HepG2 (cell line): Measurements from ENCODE around the gene GNAI2. TPM values are rescaled to one million over a fixed set of nuclear protein-coding genes. Genes with fewer than 3 reads are reported as not detected.

Source experiments
- ARHGAP35 ChIP-seq: sonication (generic); formaldehyde crosslinking; IDR thresholded peaks from 2 replicates; pipeline ENCODE4 v1.9.0; 2022; ENCODE audit warnings: mild to moderate bottlenecking, inconsistent platforms, moderate library complexity, missing genetic modification reagents, borderline replicate concordance
- MATR3 ChIP-seq: sonication (generic); formaldehyde crosslinking; IDR thresholded peaks from 2 replicates; pipeline ENCODE4 v1.4.0; 2020; ENCODE audit warnings: missing genetic modification reagents
- PHB2 ChIP-seq: fragments of 450-650 bp; IDR thresholded peaks from 2 replicates; pipeline ENCODE4 v1.6.1; 2018; ENCODE audit not compliant: partially characterized antibody
- RARA ChIP-seq: IDR thresholded peaks from 2 replicates; pipeline ENCODE4 v1.6.1; 2016; ENCODE audit warnings: missing genetic modification reagents, missing compliant biosample characterization
- SOX13 ChIP-seq, 3 experiments: fragments of 450-650 bp in 1 of 3; sonication (generic) in 1 of 3; formaldehyde crosslinking in 1 of 3; IDR thresholded peaks in 2 of 3; conservative IDR thresholded peaks in 1 of 3; 2 replicates each; pipeline versions ENCODE4 v1.5.0 to v1.6.1; 2016 to 2020; ENCODE audit warnings: antibody characterized with exemption in 1 of 3, mild to moderate bottlenecking in 1 of 3, missing compliant biosample characterization in 1 of 3, missing genetic modification reagents in 1 of 3, moderate library complexity in 1 of 3
- THYN1 ChIP-seq: sonication (generic); formaldehyde crosslinking; IDR thresholded peaks from 2 replicates; pipeline ENCODE4 v1.8.1; 2023; ENCODE audit warnings: low read depth, mild to moderate bottlenecking, moderate library complexity, missing genetic modification reagents, borderline replicate concordance
- ZBTB10 ChIP-seq: sonication (generic); formaldehyde crosslinking; IDR thresholded peaks from 2 replicates; pipeline ENCODE4 v1.4.0; 2020; ENCODE audit warnings: missing genetic modification reagents, borderline replicate concordance
- ZBTB8A ChIP-seq: sonication (generic); formaldehyde crosslinking; IDR thresholded peaks from 2 replicates; pipeline ENCODE4 v1.4.0; 2020; ENCODE audit warnings: mild to moderate bottlenecking, low read depth, missing genetic modification reagents, borderline replicate concordance
- ZMYM3 ChIP-seq: sonication (generic); formaldehyde crosslinking; IDR thresholded peaks from 2 replicates; pipeline ENCODE4 v1.5.1; 2020; ENCODE audit warnings: mild to moderate bottlenecking, missing genetic modification reagents
- ZNF318 ChIP-seq: sonication (generic); formaldehyde crosslinking; IDR thresholded peaks from 2 replicates; pipeline ENCODE4 v1.4.0; 2020; ENCODE audit warnings: mild to moderate bottlenecking, missing genetic modification reagents
- polyA plus RNA-seq, 8 experiments: library from polyadenylated mRNA; depleted of rRNA in 3 of 8; stranded (reverse) in 7 of 8; unstranded in 1 of 8; fragments of >200 nt; fragmentation: Illumina TruSeq in 4 of 8; extraction: Trizol in 4 of 8; gene quantifications; 2 replicates each; pipeline versions ENCODE4 v1.2.1 to v1.2.3, GENCODE V29; 2011 to 2016; ENCODE audit warnings: low read depth in 4 of 8, missing spikeins in 1 of 8, mixed read lengths in 1 of 8; ENCODE audit not compliant: insufficient read depth in 1 of 8
- total RNA-seq, 5 experiments: library from RNA; depleted of rRNA; stranded (reverse); fragments of >200 nt; fragmentation: Illumina TruSeq; extraction: Trizol; gene quantifications; 2 replicates each; pipeline ENCODE4 v1.2.3, GENCODE V29; 2016; ENCODE audit warnings: low read depth in 1 of 5
- TF ChIP-seq, protein P1 (sequence below): sonication (generic); formaldehyde crosslinking; IDR thresholded peaks from 2 replicates; pipeline ENCODE4 v1.4.0; 2020; ENCODE audit warnings: low read depth, missing genetic modification reagents

GNAI2 gene
- total and polyA plus RNA-seq, 2 of the 13 experiments (the other 11 are each of a cell fraction or from before 2014, with no cell fraction given), result 51.1 to 66.2 TPM

- TF ChIP-seq ZNF318 (CRISPR knock-in tag) (no peak), MATR3 (CRISPR knock-in tag) (no peak), ARHGAP35 (CRISPR knock-in tag) (no peak; the same call in 1 of the 2 replicates), SOX13 (IDR thresholded peaks at IDR 0.05) (no peak), SOX13 (CRISPR knock-in tag; conservative IDR thresholded peaks at IDR 0.05 in 1 of 2, IDR thresholded peaks at IDR 0.05 in 1 of 2) (no peak), ZBTB8A (CRISPR knock-in tag) (no peak), RARA (CRISPR knock-in tag) (no peak), ZBTB10 (no peak), ZMYM3 (CRISPR knock-in tag) (no peak), THYN1 (no peak), PHB2 (no peak)
- TF ChIP-seq, protein P1, sequence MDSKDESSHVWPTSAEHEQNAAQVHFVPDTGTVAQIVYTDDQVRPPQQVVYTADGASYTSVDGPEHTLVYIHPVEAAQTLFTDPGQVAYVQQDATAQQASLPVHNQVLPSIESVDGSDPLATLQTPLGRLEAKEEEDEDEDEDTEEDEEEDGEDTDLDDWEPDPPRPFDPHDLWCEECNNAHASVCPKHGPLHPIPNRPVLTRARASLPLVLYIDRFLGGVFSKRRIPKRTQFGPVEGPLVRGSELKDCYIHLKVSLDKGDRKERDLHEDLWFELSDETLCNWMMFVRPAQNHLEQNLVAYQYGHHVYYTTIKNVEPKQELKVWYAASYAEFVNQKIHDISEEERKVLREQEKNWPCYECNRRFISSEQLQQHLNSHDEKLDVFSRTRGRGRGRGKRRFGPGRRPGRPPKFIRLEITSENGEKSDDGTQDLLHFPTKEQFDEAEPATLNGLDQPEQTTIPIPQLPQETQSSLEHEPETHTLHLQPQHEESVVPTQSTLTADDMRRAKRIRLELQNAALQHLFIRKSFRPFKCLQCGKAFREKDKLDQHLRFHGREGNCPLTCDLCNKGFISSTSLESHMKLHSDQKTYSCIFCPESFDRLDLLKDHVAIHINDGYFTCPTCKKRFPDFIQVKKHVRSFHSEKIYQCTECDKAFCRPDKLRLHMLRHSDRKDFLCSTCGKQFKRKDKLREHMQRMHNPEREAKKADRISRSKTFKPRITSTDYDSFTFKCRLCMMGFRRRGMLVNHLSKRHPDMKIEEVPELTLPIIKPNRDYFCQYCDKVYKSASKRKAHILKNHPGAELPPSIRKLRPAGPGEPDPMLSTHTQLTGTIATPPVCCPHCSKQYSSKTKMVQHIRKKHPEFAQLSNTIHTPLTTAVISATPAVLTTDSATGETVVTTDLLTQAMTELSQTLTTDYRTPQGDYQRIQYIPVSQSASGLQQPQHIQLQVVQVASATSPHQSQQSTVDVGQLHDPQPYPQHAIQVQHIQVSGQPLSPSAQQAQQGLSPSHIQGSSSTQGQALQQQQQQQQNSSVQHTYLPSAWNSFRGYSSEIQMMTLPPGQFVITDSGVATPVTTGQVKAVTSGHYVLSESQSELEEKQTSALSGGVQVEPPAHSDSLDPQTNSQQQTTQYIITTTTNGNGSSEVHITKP, result no peak
Observed at GRCh38 chr3:50302095-50303012, 66.3 kb downstream of the GNAI2 start (continued).
